Posterior cingulate gyrus (tissue), 11 donors: ENCODE results near the gene KCND2.

Source experiments
- DNase-seq, 10 donors: peaks; one replicate each; pipeline versions ENCODE4 v3.0.0 to v3.0.0-alpha.2; 2020 to 2021; ENCODE audit warnings: mixed read lengths in 3 of 10
- intact Hi-C: fragments of 100-400 bp; cut with DNase I; formaldehyde crosslinking; loops from one replicate; pipeline ENCODE4 v1.15.1; 2023

The KCND2 gene

DNA sequence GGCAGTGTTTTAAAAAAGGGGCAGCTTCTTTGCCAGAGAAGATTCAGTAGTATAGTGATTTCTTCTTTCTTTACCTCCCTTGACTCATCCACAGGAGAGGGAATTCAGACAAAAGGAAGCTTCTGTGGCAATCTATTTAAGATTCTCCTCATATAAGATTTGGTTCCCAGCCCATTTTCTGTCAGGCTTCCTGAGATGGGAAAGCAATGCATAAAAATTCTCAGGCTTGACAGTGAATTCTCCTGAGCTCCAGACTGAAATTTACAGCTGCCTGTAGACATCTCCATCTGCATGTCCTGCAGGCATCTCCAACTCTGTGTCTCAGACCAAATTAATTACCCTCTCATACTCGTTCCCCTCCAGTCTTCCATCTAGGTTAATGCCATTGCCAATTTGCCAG, 512.1 kb downstream of the KCND2 start:
- intact Hi-C loops, result no loop called here
- DNase-seq, result no peak

DNA sequence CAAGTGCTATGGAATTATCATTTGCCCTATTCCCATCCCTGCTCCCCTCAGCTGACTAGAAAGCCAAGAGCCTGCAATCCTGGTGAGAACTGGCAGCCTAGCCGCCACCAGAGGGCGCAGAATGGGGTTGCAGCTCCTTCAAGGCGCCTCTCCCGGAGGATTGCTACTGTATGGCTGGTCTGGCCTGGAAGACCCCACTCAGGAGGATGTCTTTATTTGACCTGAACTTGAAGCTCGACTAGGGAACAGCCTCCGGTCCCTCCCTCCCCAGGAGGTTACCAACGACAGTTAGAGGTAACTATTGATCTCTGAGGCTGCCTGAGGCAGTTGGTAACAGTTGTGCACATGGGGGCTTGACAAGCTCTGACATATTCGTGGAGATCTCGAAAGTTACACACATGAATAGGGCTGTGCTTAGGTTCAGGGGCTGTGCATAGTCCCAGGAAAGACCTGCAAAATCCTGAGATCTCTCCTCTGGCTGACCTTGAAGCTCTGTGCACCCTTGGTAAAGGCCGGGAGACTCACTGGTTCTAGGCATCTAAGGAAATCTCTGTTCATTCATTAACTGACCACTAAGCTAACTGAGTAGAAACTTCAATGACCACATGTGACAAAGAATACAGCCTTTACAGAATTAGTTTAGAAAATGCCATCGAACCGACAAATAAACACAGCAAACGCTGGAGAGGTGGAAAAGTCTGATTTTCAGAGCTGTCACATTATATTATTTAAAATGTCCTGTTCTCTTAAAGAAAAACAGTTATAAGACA, 519.3 kb downstream of the KCND2 start:
- intact Hi-C loops, result loop anchor here (5.0 kb wide), 1 partner anchor 150 kb away; no protein-coding TSS in a partner anchor
- peak; percentile 31 to 92 (median 68) for DNase-seq

- intact Hi-C loops, result loop anchor here (5.0 kb wide), 1 partner anchor 150 kb away; no protein-coding TSS in a partner anchor
Measured at GRCh38 chr7:120792861-120793130, 519.8 kb downstream of the KCND2 start.

DNA sequence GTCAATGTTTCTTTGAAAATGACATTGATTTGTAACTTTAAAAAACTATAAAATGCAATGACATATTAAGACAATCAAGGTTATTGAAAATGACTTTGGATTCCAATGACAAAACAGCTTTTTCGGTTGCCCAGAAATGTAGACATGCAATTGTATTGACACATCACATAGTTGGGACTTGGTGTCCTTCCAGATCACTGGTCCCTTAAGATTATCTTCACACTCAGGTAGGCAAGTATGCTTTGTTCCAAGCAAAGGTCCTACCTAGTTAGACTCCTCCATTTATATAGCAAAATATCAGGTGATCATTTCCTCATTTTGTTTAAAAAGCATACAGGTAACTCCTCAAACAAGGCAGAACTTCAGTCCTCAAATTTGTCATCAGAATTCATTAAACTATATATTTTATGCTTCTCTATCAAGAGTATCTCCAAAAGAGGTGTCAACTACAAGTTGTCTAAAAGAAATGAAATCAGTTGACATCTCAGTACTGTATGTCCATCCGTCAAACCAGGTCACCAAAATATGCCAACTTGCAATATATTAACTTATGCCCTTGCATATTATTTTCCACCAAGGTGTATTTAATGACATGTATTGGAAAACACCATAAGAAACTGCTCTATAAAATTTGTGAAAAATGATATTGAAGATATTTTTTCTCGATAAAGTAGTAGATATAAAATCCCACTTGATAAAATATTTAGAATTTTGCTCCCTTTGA, 520.4 kb downstream of the KCND2 start:
- intact Hi-C loops, result loop anchor here (5.0 kb wide), 1 partner anchor 149 kb away; no protein-coding TSS in a partner anchor

More at GRCh38 chr7:120792861-120793130, 519.8 kb downstream of the KCND2 start:
- DNase-seq, result no peak

DNA sequence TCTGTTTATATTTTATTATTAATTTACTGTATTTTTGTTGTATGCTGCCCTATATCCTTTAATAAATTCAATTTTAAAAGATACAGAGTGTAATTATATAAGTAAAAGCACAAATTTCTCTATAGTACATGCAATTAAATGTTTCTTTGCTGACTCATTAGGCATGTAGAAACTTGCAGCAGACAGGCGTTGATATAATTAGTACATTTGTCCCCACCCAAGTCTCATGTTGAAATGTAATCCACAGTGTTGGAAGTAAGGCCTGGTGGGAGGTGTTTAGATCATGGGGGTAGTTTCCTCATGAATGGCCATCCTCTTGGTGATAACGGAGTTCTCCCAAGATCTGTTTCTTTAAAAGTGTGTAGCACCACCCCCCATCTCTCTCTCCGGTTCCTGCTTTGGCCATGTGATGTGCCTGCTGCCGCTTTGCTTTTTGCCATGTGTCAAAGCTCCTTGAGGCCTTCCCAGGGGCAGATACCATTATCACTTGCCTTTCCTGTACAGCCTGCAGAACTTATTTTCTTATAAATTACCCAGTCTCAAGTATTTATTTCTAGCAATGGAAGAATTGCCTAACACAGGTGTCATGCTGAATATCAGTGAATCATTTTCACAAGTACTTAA, 521.2 kb downstream of the KCND2 start:
- DNase-seq, result no peak
- intact Hi-C loops, result loop anchor here (5.0 kb wide), 1 partner anchor 148 kb away; no protein-coding TSS in a partner anchor

More for the DNA sequence above, 520.4 kb downstream of the KCND2 start:
- no peak for DNase-seq

DNA sequence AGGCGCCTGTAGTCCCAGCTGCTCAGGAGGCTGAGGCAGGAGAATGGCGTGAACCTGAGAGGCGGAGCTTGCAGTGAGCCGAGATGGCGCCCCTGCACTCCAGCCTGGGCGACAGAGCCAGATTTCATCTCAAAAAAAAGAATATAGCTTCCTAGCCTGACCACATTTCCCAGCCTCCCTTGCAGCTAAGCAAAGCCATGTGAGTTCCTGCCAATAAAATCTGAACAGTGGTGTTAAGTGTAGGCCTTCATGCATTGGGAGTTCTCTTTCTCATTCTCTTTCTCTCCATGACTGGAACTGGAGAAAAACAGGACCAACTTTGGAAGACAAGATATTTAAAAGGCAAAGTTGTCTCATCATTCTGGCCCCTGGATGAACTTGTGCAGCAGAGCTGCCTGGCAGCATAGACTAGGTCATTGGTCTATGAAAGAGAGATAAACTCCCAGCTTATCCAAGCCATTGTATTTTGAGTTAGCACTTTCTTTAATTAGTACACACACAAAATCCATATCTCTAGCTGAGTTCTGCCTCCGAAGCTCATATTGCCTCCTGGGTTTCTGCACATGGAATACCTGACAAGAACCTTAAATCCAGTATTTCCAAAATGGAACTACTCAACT, 524.2 kb downstream of the KCND2 start:
- intact Hi-C loops, result no loop called here
- DNase-seq, result no peak

GRCh38 chr7:120799147-120799546, 526.2 kb downstream of the KCND2 start:
- DNase-seq, result no peak
- intact Hi-C loops, result no loop called here
